Right renal cortex interstitium (tissue), 3 donors: Measurements from ENCODE around the gene PLD5. TPM values are rescaled to one million over a fixed set of nuclear protein-coding genes. Genes with fewer than 3 reads are reported as not detected.
A peak's percentile ranks its signal among the peaks of the same experiment; 100 is the strongest.
"Not testable (repeated sequence)": the region's sequence is repeated elsewhere in the genome, so short reads cannot be mapped to it uniquely, and the experiment has no call there.

Experiments used
- DNase-seq, 3 donors: peaks; one replicate each; pipeline ENCODE4 v3.0.0-alpha.2; 2013; ENCODE audit warnings: low read depth in 3 of 3, low spot score in 2 of 3
- polyA plus RNA-seq, 3 donors: library from polyadenylated mRNA; unstranded; fragments of 120-200 nt; gene quantifications; one replicate each; pipeline ENCODE4 v1.2.1, GENCODE V29; 2013; ENCODE audit not compliant: insufficient read length in 3 of 3

The PLD5 gene
- polyA plus RNA-seq, 3 donors = 0.94 to 1.5 (median 1.4) TPM

DNA sequence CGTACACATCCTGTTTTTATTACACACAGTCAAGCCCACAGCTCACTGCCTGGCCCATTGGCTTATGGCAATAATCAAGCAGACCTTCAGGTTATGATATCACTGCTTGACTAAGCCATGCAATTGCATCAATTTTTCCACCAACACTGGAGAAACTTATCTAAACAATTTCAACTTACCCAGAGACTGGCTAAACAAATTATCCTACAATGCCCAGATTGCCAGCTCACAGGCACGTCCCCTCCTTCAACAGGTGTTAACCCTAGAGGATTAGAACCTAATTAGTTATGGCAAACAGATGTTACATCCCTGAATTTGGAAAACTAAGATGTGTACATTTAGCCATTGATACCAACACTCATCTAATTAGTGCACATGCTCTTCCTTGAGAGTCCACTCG, 310.0 kb downstream of the PLD5 start:
- DNase-seq = not testable (repeated sequence)

DNA sequence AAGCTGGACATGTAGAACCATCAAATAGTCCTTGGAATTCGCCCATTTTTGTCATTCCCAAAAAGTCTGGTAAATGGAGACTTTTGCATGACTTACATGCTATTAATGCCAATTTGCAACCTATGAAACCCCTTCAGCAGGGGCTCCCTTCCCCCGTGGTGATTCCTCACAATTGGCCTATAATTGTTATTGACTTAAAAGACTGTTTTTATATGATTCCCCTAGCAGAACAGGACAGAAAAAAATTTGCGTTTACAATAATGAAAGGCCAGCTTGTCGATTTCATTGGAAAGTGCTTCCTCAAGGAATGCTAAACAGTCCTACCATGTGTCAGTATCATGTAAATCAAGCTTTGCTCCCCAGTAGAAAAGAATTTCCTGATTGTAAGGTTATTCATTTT, 311.5 kb downstream of the PLD5 start:
- not testable (repeated sequence) for DNase-seq

DNA sequence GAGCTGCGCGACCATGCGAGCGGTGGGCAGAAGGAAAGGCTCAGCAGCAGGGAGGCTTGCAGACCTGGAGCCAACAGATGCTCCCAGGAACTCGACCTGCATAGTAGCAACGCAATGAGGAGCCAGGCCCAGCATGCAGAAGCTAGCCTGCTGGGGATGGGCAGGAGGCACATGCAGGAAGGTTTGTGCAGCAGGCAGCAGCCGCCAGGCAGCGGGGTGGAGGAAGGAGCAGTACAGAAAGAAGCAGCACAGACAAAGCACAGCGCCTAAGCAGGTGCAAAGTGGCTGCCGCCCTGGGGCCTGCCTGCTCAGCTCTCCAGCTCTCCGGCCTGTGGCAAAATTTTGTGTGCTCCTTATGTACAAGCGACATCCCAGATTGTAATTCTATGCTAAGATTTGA, 312.1 kb downstream of the PLD5 start:
- DNase-seq = no peak

DNA sequence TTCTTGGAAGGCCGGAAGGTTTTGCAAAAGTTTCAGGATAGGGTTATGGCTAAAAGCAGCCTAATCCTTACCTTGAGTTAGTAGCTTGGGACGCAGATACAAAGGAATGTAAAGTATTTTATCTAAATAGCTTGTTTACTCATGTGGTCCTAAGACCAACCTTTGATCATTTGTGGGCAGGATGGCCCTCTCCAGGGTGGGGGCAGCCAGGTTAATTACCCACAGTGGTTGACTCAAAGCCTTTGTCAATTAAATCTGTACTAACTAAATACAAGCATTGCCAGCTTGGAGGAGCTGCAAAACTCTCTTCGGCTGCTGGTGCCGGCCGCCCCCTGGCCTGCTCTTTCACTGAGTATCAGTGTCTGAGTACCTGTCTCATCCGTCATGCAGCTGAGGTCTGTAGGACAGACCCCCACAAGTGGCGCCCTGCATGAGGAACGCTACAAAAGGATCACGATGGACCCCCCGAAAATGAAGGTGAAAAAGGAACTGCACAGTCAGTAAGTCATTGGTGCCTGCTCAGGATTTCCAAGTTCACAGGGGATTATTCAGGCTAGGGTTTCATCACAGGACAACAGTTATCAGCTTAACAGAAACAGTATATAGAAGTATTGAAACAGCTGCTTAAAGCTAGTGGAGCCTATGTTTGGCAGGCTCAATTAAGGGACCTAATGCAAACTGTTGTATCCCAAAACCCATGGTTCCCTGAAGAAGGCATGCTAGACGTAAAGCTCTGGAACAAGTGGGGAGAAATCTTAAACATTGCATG, 313.1 kb downstream of the PLD5 start:
- no peak for DNase-seq

DNA sequence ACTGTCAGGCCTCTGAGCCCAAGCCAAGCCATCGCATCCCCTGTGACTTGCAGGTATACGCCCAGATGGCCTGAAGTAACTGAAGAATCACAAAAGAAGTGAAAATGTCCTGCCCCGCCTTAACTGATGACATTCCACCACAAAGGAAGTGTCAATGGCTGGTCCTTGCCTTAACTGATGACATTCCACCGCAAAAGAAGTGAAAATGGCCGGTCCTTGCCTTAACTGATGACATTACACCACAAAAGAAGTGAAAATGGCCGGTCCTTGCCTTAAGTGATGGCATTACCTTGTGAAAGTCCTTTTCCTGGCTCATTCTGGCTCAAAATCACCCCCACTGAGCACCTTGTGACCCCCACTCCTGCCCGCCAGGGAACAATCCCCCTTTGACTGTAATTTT, 314.2 kb downstream of the PLD5 start:
- not testable (repeated sequence) for DNase-seq

DNA sequence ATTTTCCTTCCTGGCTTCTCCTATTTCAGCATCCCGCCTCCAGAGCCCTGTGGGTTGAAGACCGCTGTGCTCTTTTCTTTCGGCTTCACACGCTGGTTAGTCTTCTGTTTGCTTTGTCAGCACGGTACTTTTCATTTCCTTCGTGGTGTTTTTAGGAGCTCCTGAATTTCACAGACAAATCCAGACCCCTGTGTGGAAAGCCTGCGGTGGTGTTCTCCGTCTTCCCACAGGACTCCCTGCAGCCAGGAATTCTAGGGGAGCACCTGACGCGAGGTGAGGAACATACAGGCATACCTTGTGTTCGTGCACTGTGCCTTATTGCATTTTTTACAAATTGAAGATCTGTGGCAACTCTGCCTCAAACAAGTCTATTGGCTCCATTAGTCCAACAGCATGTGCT, 315.4 kb downstream of the PLD5 start:
- peak in 1 of 3 donors; percentile 7 for DNase-seq

GRCh38 chr1:242208021-242208420, 316.5 kb downstream of the PLD5 start:
- DNase-seq = no peak

- no peak for DNase-seq
Observed at GRCh38 chr1:242206994-242207393, 317.5 kb downstream of the PLD5 start.

GRCh38 chr1:242205622-242206489, 318.6 kb downstream of the PLD5 start:
- DNase-seq = no peak

GRCh38 chr1:242203262-242203661, 321.2 kb downstream of the PLD5 start:
- no peak for DNase-seq

- no peak for DNase-seq
Observed at GRCh38 chr1:242201090-242201489, 323.4 kb downstream of the PLD5 start.

GRCh38 chr1:242199776-242200458, 324.6 kb downstream of the PLD5 start:
- no peak for DNase-seq

DNA sequence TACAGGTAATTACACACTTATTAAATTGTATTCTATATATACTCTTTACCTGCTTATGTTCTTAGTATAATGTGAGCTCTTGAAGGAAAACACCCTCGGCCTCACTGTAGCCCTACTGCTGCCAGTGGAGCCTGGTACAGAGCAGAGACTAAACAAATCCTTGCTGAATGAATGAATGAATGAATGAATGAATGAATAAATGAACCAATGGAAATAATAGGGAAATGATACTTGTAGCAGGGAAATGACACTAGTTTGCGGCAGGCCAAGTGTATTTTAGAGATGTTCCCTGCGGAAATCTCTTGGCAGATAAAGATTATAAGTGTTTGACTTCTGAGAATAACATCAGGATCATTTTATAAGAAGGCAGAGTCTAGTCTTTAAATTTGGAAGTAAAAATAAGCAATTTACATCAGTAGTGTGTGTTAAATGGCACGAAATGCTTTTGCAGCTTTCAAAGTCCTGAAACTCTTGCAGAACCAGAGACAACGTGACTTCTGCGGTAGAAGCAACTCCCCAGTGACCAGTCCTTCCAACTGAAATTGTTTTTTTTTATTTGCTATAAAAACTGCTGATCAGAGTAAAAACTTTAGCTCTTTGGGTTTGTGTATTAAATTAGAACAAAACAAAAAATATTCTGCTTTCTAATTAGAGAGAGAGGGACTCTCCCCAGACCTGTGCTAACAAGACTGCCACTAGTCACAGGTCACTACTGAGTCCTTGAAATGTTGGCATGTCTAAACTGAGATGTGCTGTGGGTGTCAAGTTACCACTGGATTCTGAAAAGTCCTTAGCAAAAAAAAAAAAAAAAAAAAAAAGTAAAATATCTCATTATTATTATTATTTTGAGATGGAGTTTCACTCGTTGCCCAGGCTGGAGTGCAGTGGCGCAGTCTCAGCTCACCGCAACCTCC, 326.3 kb downstream of the PLD5 start:
- no peak for DNase-seq

- DNase-seq = no peak
Observed at GRCh38 chr1:242196914-242197313, 327.6 kb downstream of the PLD5 start.

DNA sequence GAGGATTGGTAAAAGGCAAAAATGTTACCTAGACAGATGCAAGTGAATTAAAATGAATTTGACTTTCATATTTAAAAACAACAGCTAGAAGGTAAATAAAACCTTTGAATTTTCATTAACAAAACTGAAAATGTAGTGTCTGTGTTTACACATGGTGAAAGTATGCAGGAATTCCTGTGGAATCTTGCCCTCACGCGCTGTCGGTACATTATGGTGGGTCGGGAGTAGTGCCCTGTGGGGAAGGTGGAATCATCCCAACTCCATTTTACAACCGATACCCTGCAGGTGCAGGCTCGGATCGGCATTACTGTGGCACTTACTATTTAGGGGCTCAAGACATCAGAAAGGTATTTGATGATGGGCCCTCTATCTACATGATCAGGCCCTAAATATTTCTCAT, 328.4 kb downstream of the PLD5 start:
- DNase-seq = no peak

GRCh38 chr1:242189591-242189990, 334.9 kb downstream of the PLD5 start:
- no peak for DNase-seq

GRCh38 chr1:242187816-242188215, 336.7 kb downstream of the PLD5 start:
- no peak for DNase-seq

GRCh38 chr1:242187171-242187570, 337.3 kb downstream of the PLD5 start:
- DNase-seq = no peak

- no peak for DNase-seq
Observed at GRCh38 chr1:242185731-242186130, 338.8 kb downstream of the PLD5 start.

- DNase-seq = no peak
Observed at GRCh38 chr1:242184955-242185354, 339.5 kb downstream of the PLD5 start.
